Kidney (tissue), 14 donors: ENCODE results near the gene MYCBP. TPM values are rescaled to one million over a fixed set of nuclear protein-coding genes. Genes with fewer than 3 reads are reported as not detected.

Experiments
- DNase-seq, 5 donors: peaks; one replicate each; pipeline ENCODE4 v3.0.0-alpha.2; 2013 to 2020
- FAIRE-seq: peaks from 2 replicates; lab custom pipeline; 2012; peaks lifted over from hg19 to GRCh38; lab: Jason Lieb, UNC
- H3K27ac ChIP-seq, 2 donors: one replicate each; pipeline ENCODE4 v1.7.0; 2013; ENCODE audit warnings: low read depth in 2 of 2, low read length in 2 of 2, inconsistent platforms in 1 of 2
- H3K27me3 ChIP-seq: one replicate; pipeline ENCODE4 v1.7.1; 2013; ENCODE audit warnings: low read length, inconsistent platforms; ENCODE audit not compliant: control insufficient read depth, insufficient read depth
- H3K36me3 ChIP-seq, 3 donors: one replicate each; pipeline versions ENCODE4 v1.7.0 to v1.7.1; 2013; ENCODE audit warnings: low read length in 3 of 3, control low read depth in 1 of 3, inconsistent platforms in 1 of 3; ENCODE audit not compliant: insufficient read depth in 3 of 3, control insufficient read depth in 2 of 3
- H3K4me1 ChIP-seq, 3 donors: one replicate each; pipeline versions ENCODE4 v1.7.0 to v1.7.1; 2013; ENCODE audit warnings: low read length in 3 of 3, inconsistent platforms in 1 of 3, low read depth in 1 of 3; ENCODE audit not compliant: control insufficient read depth in 2 of 3, insufficient read depth in 2 of 3
- H3K4me3 ChIP-seq, 3 donors: one replicate each; pipeline versions ENCODE4 v1.7.0 to v1.8.1; 2013; ENCODE audit warnings: low read length in 3 of 3, control low read depth in 1 of 3, inconsistent platforms in 1 of 3
- H3K9ac ChIP-seq, 3 donors: one replicate each; pipeline versions ENCODE4 v1.7.0 to v1.7.1; 2013; ENCODE audit warnings: low read length in 3 of 3, control low read depth in 1 of 3, inconsistent platforms in 1 of 3
- H3K9me3 ChIP-seq, 3 donors: one replicate each; pipeline versions ENCODE4 v1.7.0 to v1.7.1; 2013; ENCODE audit warnings: low read length in 3 of 3, control low read depth in 1 of 3, inconsistent platforms in 1 of 3; ENCODE audit not compliant: control insufficient read depth in 2 of 3, insufficient read depth in 1 of 3
- CTCF ChIP-seq: IDR thresholded peaks from 3 replicates; pipeline ENCODE4 v1.5.1; 2012; ENCODE audit warnings: mild to moderate bottlenecking, moderate library complexity, borderline replicate concordance; ENCODE audit not compliant: insufficient read depth; ENCODE audit errors: extremely low read depth
- intact Hi-C: fragments of 100-400 bp; cut with DNase I; formaldehyde crosslinking; loops from one replicate; pipeline ENCODE4 v1.11.1; 2022
- polyA plus RNA-seq: library from polyadenylated mRNA; stranded (reverse); fragments of 350-450 nt; fragmentation: Illumina TruSeq; extraction: RNeasy Lipid Tissue Mini Kit (QIAGEN cat#74804); gene quantifications from one replicate; pipeline ENCODE4 v1.2.3, GENCODE V29; 2014; ENCODE audit warnings: low read depth, low replicate concordance; ENCODE audit not compliant: insufficient read depth
- total RNA-seq: library from RNA; stranded (reverse); fragmentation: NEBNext Ultra II Directional; extraction: Animal tissue kit (Norgen Biotek cat#: 25700); gene quantifications from one replicate; pipeline ENCODE4 v1.2.1, GENCODE V29; 2021
- donor health status: control.
- donor health status: control.
- donor health status: control.
- donor health status: control.
- donor health status: control.
- donor health status: DM: yes; HTN: yes; CAD: no.
- donor health status: Normal renal cell carcinoma (clear cell type).

Gene MYCBP
- total and polyA plus RNA-seq, 2 donors from 2014 or later: 20.6 to 31.1 TPM

- DNase-seq: no peak
- Histone ChIP-seq H3K27ac (no peak overlapping the region), H3K9ac (no peak overlapping the region), H3K4me3 (no peak overlapping the region), H3K36me3 (peaks cover 0 to 2% (median 0%) of the 10 kb centered on the region in 3 donors), H3K4me1 (peaks cover 0 to 12% (median 0%) of the 10 kb centered on the region in 3 donors), H3K9me3 (no peaks in the 10 kb centered on the region), H3K27me3 (no peaks in the 10 kb centered on the region)
- TF ChIP-seq CTCF: no peak
- intact Hi-C loops: no loop called here
- FAIRE-seq: no peak
Observed at GRCh38 chr1:38865112-38865715, 7.9 kb downstream of the MYCBP start.

GRCh38 chr1:38860454-38860795, 12.7 kb downstream of the MYCBP start:
- no peak for FAIRE-seq
- H3K4me1 ChIP-seq: peaks cover 0 to 17% (median 0%) of the 10 kb centered on the region in 3 donors

GRCh38 chr1:38859561-38860453, 13.3 kb downstream of the MYCBP start, which contains the start of gene RRAGC:
RRAGC (minus strand) TSS chr1:38859772; CDS start chr1:38859646, 126 bp downstream.
- FAIRE-seq: no peak
- intact Hi-C loops: no loop called here
- peaks cover 6 to 10% (median 7%) of the 10 kb centered on the region in 3 donors for H3K36me3 ChIP-seq

More at GRCh38 chr1:38860454-38860795, 12.7 kb downstream of the MYCBP start:
- peaks cover 2 to 10% (median 4%) of the 10 kb centered on the region in 3 donors for H3K36me3 ChIP-seq
- H3K27ac ChIP-seq: no peak overlapping the region
- H3K9me3 ChIP-seq: no peaks in the 10 kb centered on the region
- H3K27me3 ChIP-seq: no peaks in the 10 kb centered on the region
- peak overlapping the region; percentile 80 to 95 (median 93) for H3K9ac ChIP-seq
- DNase-seq: no peak
- H3K4me3 ChIP-seq: peak overlapping the region; percentile 72 to 95 (median 94)
- TF ChIP-seq CTCF: no peak
- intact Hi-C loops: no loop called here

More at GRCh38 chr1:38859561-38860453, 13.3 kb downstream of the MYCBP start, which contains the start of gene RRAGC:
- H3K4me3 ChIP-seq: peak within 1 kb of the TSS; percentile 72 to 95 (median 94)
- peak within 1 kb of the TSS; percentile 63 to 68 for H3K27ac ChIP-seq
- H3K4me1 ChIP-seq: peaks cover 0 to 17% (median 0%) of the 10 kb centered on the region in 3 donors
- no peaks in the 10 kb centered on the region for H3K27me3 ChIP-seq
- no peak for TF ChIP-seq CTCF
- peak; percentile 98 to 100 (median 98) for DNase-seq
- peak within 1 kb of the TSS; percentile 80 to 95 (median 93) for H3K9ac ChIP-seq
- H3K9me3 ChIP-seq: no peaks in the 10 kb centered on the region
